Measurements from ENCODE around the gene DCT.

The DCT gene

DNA sequence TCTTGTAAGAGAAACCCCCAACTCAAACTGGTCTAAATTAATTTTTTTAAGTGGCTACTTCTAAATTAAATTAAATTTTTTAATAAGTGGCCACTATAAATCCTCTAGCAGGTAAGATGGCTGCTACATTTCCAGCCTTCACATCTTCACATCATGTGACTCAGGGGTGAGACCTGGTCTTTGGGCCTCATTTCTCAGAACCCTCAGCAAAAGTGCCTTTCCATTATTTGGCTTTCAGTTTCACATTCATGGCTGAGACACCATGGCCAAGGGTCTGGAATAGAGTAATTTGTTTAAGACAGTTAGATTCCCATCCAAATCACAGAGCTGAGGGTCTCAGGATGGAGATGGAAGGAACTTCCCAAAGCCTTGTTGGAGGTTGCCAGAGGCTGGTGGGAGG is 47.5 kb downstream of the DCT start:
- Histone ChIP-seq H3K4me3 (ENCODE audit: low read depth, low read length) (no peak overlapping the region), H3K36me3 (replicated peaks) (no peaks in the 10 kb centered on the region), H3K27me3 (replicated peaks) (no peaks in the 10 kb centered on the region), H3K27ac (no peak overlapping the region)
- in situ Hi-C loops (cut with HindIII; ENCODE audit: low pct_ligation_motif_present, low sequenced_read_pairs) = no loop called here
- TF ChIP-seq CTCF (IDR thresholded peaks at IDR 0.05; ENCODE audit: low read depth, low read length, missing control alignments) = no peak
- no peak for DNase-seq

GRCh38 chr13:94431574-94431973 is 47.9 kb downstream of the DCT start:
- H3K27ac ChIP-seq = no peak overlapping the region
- in situ Hi-C loops (cut with HindIII; ENCODE audit: low pct_ligation_motif_present, low sequenced_read_pairs) = no loop called here
- TF ChIP-seq CTCF (IDR thresholded peaks at IDR 0.05; ENCODE audit: low read depth, low read length, missing control alignments) = peak; percentile 27
- DNase-seq = no peak
- H3K27me3 ChIP-seq (replicated peaks) = no peaks in the 10 kb centered on the region
- no peaks in the 10 kb centered on the region for H3K36me3 ChIP-seq (replicated peaks)
- H3K4me3 ChIP-seq (ENCODE audit: low read depth, low read length) = no peak overlapping the region

GRCh38 chr13:94427313-94427953 is 52.0 kb downstream of the DCT start:
- TF ChIP-seq CTCF (IDR thresholded peaks at IDR 0.05; ENCODE audit: low read depth, low read length, missing control alignments) = no peak
- in situ Hi-C loops (cut with HindIII; ENCODE audit: low pct_ligation_motif_present, low sequenced_read_pairs) = no loop called here
- Histone ChIP-seq H3K27ac (no peak overlapping the region), H3K27me3 (replicated peaks) (no peaks in the 10 kb centered on the region), H3K4me3 (ENCODE audit: low read depth, low read length) (no peak overlapping the region), H3K36me3 (replicated peaks) (no peaks in the 10 kb centered on the region)
- no peak for DNase-seq

GRCh38 chr13:94419925-94420305 is 59.6 kb downstream of the DCT start:
- in situ Hi-C loops (cut with HindIII; ENCODE audit: low pct_ligation_motif_present, low sequenced_read_pairs) = no loop called here
- no peak overlapping the region for H3K4me3 ChIP-seq (ENCODE audit: low read depth, low read length)
- no peaks in the 10 kb centered on the region for H3K36me3 ChIP-seq (replicated peaks)
- no peaks in the 10 kb centered on the region for H3K27me3 ChIP-seq (replicated peaks)
- peak overlapping the region; percentile 31 for H3K27ac ChIP-seq
- no peak for DNase-seq
- TF ChIP-seq CTCF (IDR thresholded peaks at IDR 0.05; ENCODE audit: low read depth, low read length, missing control alignments) = no peak

- H3K27me3 ChIP-seq (replicated peaks) = no peaks in the 10 kb centered on the region
- DNase-seq = peak; percentile 78
- no peaks in the 10 kb centered on the region for H3K36me3 ChIP-seq (replicated peaks)
- no peak overlapping the region for H3K4me3 ChIP-seq (ENCODE audit: low read depth, low read length)
- peak overlapping the region; percentile 31 for H3K27ac ChIP-seq
- no peak for TF ChIP-seq CTCF (IDR thresholded peaks at IDR 0.05; ENCODE audit: low read depth, low read length, missing control alignments)
- in situ Hi-C loops (cut with HindIII; ENCODE audit: low pct_ligation_motif_present, low sequenced_read_pairs) = no loop called here
Measured at GRCh38 chr13:94419304-94419924, 60.1 kb downstream of the DCT start.

DNA sequence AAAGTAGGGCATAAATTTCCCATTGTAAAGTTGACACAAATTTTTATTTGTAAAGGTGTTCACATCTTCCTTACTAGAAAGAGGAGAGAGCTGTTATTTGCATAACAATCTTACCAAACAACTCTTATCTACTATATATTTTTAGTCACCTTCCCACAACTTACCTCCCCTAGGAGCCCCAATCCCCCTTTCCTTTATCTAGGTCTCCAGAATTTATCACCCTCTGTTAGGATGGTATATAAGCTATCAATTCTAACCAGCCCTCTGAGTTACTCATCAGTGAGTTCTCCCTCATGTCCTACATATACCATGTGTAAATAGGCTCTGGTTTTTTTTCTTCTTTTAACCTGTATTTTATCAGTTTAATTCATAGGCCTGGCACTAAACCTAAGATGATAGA is 62.2 kb downstream of the DCT start:
- Histone ChIP-seq H3K4me3 (ENCODE audit: low read depth, low read length) (no peak overlapping the region), H3K27ac (no peak overlapping the region), H3K27me3 (replicated peaks) (no peaks in the 10 kb centered on the region), H3K36me3 (replicated peaks) (no peaks in the 10 kb centered on the region)
- in situ Hi-C loops (cut with HindIII; ENCODE audit: low pct_ligation_motif_present, low sequenced_read_pairs) = no loop called here
- TF ChIP-seq CTCF (IDR thresholded peaks at IDR 0.05; ENCODE audit: low read depth, low read length, missing control alignments) = no peak
- DNase-seq = no peak

Measured in brain microvascular endothelial cell (primary cell).